WTC11 (cell line): ENCODE measurements around the gene CCDC17. TPM values are rescaled to one million over a fixed set of nuclear protein-coding genes. Genes with fewer than 3 reads are reported as not detected.

Experiments
- ATAC-seq: fragments of 200-7000 bp; cut with Tn5 transposase; 2 replicates; pipeline ENCODE4 v1.10.0; 2021; ENCODE audit warnings: mild to moderate bottlenecking, moderate library complexity
- CTCF ChIA-PET: fragments of 300-600 bp; sonication (Branson Sonifier 250); formaldehyde crosslinking; loops from one replicate; lab custom pipeline; 2021; ENCODE audit warnings: antibody characterized with exemption; lab: Charles Lee
- POLR2A ChIA-PET: fragments of 350-600 bp; sonication (Branson Sonifier 250); formaldehyde crosslinking; loops from one replicate; lab custom pipeline; 2021; ENCODE audit warnings: antibody characterized with exemption; lab: Charles Lee
- DNase-seq: peaks from one replicate; pipeline ENCODE4 v3.0.0; 2021; ENCODE audit warnings: low spot score
- H3K27ac Mint-ChIP-seq: 2 replicates; pipeline ENCODE4 v1.8.0; 2021; ENCODE audit warnings: mixed read lengths
- H3K27me3 Mint-ChIP-seq: 2 replicates; pipeline ENCODE4 v1.8.0; 2021; ENCODE audit warnings: low read depth, mild to moderate bottlenecking, moderate library complexity, mixed read lengths
- H3K36me3 Mint-ChIP-seq: 2 replicates; pipeline ENCODE4 v1.8.0; 2021; ENCODE audit warnings: mixed read lengths
- H3K4me1 Mint-ChIP-seq: 2 replicates; pipeline ENCODE4 v1.8.0; 2022; ENCODE audit warnings: mixed read lengths
- H3K4me3 Mint-ChIP-seq: 2 replicates; pipeline ENCODE4 v1.8.0; 2021; ENCODE audit warnings: mild to moderate bottlenecking, moderate library complexity, mixed read lengths
- H3K9me3 Mint-ChIP-seq: 2 replicates; pipeline ENCODE4 v1.8.0; 2021; ENCODE audit warnings: mixed read lengths
- IRF2 ChIP-seq: sonication (generic); formaldehyde crosslinking; IDR thresholded peaks from 2 replicates; pipeline ENCODE4 v1.8.0; 2022; ENCODE audit warnings: low read depth, missing genetic modification reagents, borderline replicate concordance
- TCF7 ChIP-seq: sonication (generic); formaldehyde crosslinking; IDR thresholded peaks from 2 replicates; pipeline ENCODE4 v1.8.0; 2022; ENCODE audit warnings: mild to moderate bottlenecking, low read depth, missing genetic modification reagents, moderate library complexity
- total RNA-seq: library from RNA; stranded (reverse); gene quantifications from 3 replicates; pipeline ENCODE4 v1.2.3, GENCODE V29; 2021

Gene CCDC17
- total RNA-seq, 1 experiment from 2014 or later, result 3.5 TPM

DNA sequence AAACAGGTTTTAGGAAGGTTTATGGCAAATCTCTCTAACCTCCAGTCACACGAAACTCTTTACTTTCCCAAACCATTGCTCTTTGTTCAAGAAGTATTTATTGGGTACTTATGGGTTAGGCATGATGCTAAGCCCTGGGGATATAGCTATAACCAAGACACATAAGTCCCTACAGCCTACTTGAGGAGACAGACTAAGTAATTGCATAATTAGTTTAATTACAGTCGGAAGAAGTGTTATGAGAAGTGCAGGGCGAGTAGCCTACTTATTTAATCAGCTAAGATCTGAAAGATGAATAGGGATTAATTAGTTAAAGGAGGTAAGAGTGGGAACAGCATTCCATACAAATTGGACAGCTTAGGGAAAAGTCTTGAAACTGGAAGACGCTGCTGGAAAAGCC lies 53.2 kb downstream of the CCDC17 start:
- POLR2A ChIA-PET, result interaction anchor here (1.7 kb wide), 1 partner anchor 50 kb away, joined by 7 read pairs; no protein-coding TSS in a partner anchor
- DNase-seq, result no peak
- ATAC-seq, result no peak
- peaks cover 43% of the 10 kb centered on the region for H3K36me3 Mint-ChIP-seq
- TF ChIP-seq TCF7 (CRISPR knock-in tag), result no peak
- no peak for TF ChIP-seq IRF2
- TF ChIP-seq, all 79 proteins: peak for 0
- no peaks in the 10 kb centered on the region for H3K27me3 Mint-ChIP-seq
- CTCF ChIA-PET, result interaction anchor here (0.6 to 3.3 kb wide), 8 partner anchors 13 to 71 kb away, joined by 3 to 17 read pairs (median 6); partner anchors contain the start of genes AKR1A1, CCDC163, MMACHC and PRDX1
- H3K4me1 Mint-ChIP-seq, result peaks cover 31% of the 10 kb centered on the region
- H3K27ac Mint-ChIP-seq, result peak overlapping the region; percentile 28; the same call in 1 of the 2 replicates
- no peak overlapping the region for H3K4me3 Mint-ChIP-seq
- H3K9me3 Mint-ChIP-seq, result no peaks in the 10 kb centered on the region

Other genes with a start within 250 kb of the CCDC17 start
- gene TESK2, start 132.9 kb downstream of the CCDC17 start, total RNA-seq, result 13.1 to 14.2 TPM (median 13.3 TPM) in 3 replicates
- 1.9 to 3.6 TPM (median 2.1 TPM) in 3 replicates for gene CCDC163, start 124.0 kb downstream of the CCDC17 start, total RNA-seq
- 8.4 to 10.1 TPM (median 8.5 TPM) in 3 replicates for gene MMACHC, start 123.8 kb downstream of the CCDC17 start, total RNA-seq
- gene PRDX1, start 102.2 kb downstream of the CCDC17 start, total RNA-seq, result 1,102 to 1,197 TPM (median 1,130 TPM) in 3 replicates
- 338 to 380 TPM (median 371 TPM) in 3 replicates for gene AKR1A1, start 73.2 kb downstream of the CCDC17 start, total RNA-seq
- 488 to 535 TPM (median 489 TPM) in 3 replicates for gene NASP, start 40.0 kb downstream of the CCDC17 start, total RNA-seq
- gene GPBP1L1, start 62.5 kb upstream of the CCDC17 start, total RNA-seq, result 123 to 126 TPM (median 126 TPM) in 3 replicates
- 37.5 to 44.9 TPM (median 40.9 TPM) in 3 replicates for gene TMEM69, start 64.1 kb upstream of the CCDC17 start, total RNA-seq
- 6.3 to 8.3 TPM (median 7.4 TPM) in 3 replicates for gene IPP, start 126.6 kb upstream of the CCDC17 start, total RNA-seq
- 27.8 to 37.2 TPM (median 30.7 TPM) in 3 replicates for gene MAST2, start 179.6 kb upstream of the CCDC17 start, total RNA-seq